HT1080 (cell line): ENCODE results near the gene LMF1. TPM values are rescaled to one million over a fixed set of nuclear protein-coding genes. Genes with fewer than 3 reads are reported as not detected.
"Not testable (repeated sequence)": the region's sequence is repeated elsewhere in the genome, so short reads cannot be mapped to it uniquely, and the experiment has no call there.

ENCODE experiments used
- DNase-seq: peaks from one replicate; pipeline ENCODE4 v3.0.0-alpha.2; 2015; ENCODE audit warnings: low read depth
- total RNA-seq: library from RNA; depleted of rRNA; stranded (reverse); fragments of >200 nt; shearing (Covaris generic); gene quantifications from 2 replicates; pipeline ENCODE4 v1.2.3, GENCODE V29; 2014

LMF1 gene
- total RNA-seq, 1 experiment from 2014 or later = not detected

DNA sequence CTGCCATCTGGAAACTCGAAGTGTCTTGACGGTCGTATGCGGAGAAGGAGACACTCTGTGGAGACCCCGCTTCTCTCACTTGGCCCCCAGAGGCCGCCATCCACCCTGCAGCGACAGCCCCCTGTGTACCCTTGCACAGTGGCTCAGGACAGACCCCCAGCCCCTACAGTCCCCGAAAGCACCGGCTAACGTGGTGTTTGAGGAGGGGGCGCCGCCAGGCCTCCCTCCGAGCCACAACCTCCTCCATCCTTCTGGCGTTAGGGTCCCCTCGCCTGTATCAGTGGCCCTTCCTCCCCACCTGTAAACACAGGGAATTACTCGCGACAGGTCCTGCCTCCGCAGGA, 73.6 kb downstream of the LMF1 start:
- DNase-seq = no peak

DNA sequence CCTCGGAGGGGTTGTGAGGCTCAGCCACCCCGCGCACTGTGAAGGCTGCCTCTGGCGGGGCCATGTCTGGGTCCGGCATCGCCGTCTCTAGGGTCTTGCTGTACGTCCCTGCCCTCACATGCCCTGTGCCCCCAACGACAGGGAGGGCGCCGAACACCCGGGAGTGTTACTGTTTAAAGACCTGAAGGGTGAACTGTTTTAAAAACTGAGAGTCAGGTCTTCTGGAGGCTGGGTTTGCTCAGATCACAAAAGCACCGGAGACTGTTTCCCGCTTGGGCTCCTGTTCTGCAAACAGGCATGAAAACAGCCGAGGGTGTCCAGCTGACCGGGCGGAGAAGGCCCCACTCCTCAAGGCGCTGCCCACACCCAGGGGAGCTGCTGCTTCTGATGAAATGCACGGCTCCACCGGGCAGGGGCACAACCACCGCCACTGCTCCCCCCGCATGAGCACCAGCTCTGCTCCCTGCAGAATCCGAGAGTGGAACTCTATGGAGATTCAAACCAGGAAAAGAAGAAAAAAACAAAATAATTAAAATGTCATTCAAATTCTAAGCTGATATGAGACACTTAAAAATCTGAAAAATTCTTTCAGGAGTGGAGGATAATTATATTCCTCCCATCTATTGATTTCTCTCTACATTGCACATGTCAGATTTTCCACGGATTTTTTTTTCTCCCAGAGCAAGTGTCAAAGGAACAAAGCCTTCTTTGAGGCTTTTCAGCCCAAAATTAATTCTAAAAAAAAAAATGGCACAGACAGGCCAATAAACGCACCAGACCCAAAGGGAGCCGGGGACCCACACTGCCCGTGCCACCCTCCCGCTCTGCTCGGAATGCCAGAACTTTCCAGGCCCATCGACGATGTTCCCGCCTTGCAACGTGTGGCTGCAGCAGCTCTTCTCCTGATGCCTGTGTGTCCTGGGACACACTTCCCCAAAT, 74.3 kb downstream of the LMF1 start:
- DNase-seq = no peak

DNA sequence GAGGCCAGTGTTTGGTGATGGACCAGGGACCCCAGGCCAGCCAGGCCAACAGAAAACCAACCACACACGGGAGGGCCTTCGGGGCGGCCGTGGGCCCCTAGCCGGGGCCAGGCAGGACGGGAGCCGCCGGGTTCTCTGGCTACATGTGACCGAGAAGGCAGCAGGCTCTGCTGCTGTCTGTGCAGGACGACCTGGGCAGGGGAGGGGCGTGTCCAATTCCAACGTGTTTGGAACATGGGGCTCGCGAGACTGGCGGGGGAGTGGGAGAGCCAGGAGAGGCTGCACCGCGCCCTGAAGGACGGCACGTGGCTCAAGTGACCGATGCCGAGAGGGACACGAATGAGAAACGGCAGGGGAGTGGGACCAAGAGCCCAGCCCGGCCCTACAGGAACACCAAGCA, 75.4 kb downstream of the LMF1 start:
- DNase-seq = no peak

DNA sequence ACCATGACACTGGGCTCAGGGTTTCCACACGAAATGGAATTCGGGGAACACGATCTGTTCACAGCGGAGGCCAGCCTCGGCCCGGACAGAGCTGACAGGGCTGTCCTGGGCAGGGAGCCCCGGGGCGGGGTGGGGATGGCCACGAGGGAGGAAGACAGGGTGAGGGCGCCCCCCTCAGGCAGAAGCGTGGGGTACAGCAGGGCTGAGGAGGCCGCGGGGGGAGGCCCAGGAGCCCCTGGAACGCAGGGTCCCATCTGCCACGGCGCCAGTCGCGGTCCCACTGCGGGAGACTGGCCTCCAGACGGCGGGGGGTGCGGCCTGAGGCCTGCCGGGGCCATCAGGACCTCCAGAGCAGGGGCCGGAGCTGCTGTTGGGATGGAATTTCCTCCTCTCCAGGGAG, 75.9 kb downstream of the LMF1 start:
- no peak for DNase-seq

DNA sequence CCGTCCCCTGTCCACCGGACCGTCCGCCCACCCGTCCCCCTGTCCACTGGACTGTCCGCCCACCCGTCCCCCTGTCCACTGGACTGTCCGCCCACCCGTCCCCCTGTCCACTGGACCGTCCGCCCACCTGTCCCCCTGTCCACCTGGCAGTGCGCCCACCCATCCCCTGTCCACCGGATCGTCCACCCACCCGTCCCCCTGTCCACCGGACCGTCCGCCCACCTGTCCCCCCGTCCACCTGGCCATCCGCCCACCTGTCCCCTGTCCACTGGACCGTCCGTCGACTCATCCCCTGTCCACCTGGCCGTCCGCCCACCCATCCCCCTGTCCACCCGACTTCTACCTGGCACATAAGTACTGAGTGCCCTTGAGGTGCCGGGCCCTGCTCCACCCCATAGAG, 76.6 kb downstream of the LMF1 start:
- no peak for DNase-seq

DNA sequence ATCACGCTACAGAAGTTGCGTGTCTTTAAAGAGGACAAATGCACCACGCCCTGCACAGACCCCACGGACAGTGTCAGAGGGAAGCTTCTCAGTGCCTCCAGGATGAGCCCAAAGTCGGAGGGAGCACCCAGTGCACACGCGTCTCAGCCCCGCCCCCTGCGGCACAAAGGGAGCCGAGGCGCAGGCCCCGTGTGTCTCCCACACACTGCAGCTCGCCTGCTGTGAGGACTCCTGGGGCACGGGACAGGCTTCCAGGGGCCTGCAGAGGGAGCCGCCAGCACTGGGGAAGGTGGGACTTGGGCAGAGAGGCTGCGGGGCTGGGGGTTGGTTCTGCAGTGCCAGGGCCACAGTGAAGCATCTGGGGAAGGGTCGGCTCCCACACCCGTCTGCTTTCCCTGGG, 77.4 kb downstream of the LMF1 start:
- no peak for DNase-seq

DNA sequence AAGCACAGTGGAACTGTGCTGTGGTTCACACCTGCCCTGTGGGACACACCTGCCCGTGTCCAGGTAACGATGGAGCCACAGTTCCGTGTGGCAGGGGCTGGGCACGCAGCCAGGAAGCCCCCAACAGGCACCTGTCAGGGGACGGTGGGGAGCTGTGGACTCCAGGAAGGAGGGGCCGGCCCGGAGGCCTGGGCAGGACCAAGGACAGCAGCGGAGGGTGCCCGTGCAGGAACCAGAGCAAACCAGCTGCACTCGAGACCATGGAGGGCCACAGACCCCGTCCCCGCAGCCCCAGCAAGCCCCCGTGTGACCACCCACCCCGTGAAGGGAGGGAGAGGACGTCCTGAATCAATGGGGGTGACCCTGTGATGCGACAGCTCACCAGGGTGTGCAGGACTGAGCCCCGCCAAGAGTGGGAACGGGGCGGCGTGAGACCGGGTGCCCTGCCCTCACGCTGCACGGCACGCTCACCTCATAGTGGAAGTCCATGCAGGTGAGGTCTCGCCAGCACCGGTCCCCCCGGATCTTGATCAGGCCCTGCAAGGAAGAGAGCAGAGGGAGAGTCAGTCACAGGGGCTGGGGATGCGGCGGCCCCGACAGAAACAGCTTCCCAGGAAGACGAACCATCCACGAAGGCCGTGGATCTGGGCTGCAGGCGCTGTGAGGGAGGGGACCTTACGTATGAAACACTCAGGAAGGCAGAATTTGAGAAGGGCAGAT, 78.1 kb downstream of the LMF1 start:
- DNase-seq = no peak

DNA sequence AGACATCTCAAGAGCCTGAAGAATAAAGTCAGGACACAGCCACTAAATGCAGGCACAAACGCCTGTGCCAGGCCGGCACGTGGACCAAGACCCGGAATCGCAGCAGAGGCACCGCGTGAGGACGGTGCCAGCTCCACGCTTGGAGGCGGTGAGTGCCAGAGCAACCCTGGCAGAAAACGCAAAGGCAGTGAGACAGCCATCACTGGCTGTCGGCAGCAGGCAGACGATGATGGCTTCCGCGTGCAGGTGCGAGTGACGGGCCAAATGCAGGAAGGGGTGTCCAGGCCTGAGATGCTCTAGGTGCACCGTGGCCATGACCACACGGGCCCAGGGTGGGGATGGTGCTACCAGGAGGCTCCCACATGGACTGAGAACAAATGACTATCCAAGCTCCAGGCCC, 78.8 kb downstream of the LMF1 start:
- DNase-seq = no peak

DNA sequence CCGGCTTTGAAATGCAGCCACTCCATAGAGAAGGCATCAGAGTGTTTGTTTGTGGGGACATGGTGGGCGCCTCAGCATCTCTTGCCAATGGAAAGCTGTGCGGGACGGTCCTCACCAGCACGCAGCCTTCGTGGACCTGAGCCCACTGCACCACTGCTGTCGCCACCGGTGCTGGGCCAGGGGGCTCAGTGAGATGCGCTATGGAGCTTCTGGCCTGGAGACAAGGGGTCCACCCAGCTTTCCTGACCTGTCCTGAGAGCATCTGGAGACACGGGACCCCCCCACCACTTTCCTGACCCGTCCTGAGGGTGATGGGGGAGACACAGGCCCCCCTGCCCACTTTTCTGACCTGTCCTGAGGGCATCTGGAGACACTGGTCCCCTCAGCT, 79.4 kb downstream of the LMF1 start:
- DNase-seq = no peak

DNA sequence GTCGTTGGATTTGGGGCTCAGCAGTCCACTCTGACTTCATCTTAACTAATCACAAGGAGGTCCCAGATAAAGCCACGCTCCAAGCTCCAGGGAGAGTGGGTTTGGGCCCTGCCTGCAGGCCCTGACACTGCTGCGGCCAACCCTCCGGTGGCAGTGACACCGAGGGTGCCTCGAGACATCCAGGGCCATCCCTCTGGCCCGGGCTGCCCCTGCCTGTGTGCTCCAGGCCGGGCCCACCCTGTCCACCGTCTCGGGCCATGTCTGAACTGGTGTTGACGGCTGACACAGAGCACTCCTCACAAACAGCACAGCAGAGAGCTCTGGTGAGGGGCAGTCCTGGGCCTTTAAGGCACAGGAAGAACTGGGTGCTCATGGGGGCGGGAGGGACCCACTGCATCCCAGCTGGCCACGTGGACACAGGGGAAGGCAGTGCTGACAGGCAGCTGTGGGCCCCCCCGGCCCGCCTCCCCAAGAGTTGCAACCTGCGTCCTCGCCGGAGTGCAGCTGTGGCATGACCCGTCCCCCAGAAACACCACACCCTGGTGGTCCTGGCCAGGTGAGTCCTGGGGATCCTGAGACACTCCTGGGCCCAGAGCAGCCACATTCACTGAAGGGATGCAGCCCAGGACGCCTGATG, 80.0 kb downstream of the LMF1 start:
- no peak for DNase-seq

DNA sequence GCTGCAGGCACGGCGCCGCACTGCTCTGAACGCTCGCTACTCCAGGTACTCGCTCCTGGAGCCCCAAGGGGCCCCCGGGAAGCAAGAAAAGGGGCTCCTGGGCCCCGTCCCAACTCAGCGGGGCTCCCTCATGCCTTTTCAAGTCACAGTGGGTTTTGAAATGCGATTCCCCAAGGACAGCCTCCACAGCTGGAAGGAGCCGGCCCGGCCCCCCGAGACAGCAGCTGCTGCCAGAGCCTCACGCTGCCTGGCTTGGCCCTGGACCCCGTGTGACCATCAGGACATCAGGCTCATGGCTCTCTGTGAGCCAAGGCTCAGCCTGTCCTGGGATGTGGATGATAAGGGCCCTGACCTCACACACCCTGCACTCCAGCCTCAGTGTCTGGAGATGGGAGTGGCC, 80.6 kb downstream of the LMF1 start:
- no peak for DNase-seq

DNA sequence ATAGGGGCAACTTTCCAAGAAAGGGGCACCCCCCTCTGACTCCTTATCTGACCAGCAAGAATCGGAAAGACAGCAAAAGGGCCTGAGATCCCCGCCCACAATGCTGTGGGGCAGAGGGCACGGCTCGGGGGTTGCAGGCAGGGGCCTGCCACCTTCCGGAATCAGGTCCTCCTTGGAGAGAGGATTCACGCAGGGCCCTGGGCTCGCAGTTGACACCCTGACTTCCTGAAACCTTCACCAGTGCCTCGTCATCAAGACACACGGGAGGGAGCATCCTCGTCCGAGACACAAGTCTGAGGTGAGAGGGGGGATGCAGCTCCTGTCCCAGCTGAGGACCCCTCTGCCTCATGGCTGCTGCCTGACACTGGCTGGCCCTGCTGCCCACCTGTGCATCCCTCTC, 81.2 kb downstream of the LMF1 start:
- DNase-seq = no peak

DNA sequence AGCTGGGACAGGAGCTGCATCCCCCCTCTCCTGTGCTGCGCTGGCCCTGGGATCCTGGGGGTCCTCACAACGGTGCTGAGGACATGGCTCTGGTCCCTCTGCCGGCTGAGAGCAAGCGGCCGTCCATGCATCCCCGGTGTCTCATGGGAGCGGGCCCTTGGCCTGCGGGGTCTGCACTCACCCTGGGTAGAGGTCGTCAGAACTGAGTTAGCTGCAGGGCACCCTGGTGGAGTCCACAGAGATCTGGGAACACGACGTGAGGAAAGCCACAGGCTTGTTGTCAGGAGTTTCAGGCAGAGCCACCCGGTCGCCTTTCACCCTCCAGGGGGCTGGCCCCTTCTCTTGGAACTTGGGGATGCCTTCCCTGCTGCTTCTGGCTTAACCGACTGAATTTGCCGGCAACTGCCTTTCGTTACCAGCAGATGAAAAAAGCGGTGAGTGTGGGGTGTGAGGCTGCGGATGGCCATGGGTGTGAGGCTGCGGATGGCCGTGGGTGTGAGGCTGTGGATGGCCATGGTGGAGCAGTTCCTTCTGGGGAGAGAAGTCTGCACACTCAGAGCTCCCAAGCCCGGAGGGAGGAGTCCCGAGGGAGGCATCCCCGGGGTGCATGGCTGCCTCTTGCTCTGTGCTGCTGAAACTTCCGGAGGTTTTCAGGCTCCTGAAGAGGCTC, 81.7 kb downstream of the LMF1 start:
- no peak for DNase-seq

DNA sequence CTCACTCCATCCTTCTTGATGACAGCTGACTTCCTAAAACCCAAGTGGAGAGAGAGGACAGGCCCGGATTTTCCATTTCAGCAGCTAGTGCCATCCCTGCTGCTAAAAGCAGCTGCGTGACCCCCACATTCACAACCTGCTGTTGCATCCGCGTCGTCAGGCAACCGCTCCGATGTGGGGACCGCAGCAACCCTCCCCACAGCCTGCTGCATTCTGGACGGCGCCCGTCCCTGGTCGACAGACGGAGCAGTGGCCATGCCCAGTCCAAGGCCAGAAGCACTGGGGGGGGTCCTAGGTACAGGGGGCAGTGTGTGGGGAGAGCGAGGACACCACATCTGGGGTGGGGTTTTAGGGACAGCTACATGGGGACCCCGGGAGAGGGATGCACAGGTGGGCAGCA, 82.3 kb downstream of the LMF1 start:
- not testable (repeated sequence) for DNase-seq

DNA sequence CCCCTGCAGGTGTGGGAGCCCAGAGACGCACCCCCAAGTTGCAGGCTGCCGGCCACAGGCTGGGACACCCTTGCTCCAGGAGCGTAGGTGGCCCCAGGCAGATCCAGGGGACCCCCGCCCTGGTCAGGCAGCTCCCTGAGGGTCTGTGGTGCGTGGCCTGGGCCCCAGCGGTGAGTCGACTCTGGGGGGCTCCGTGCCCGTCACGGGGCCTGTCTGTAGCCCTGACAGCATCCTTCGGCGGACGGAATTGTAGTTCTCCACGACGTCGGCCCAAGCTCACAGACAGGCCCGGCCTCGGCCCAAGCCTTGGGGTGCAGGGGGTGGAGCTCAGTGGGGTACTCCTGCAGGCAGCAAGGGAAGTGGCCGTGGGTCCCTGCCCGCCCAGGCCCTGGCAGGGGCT, 82.9 kb downstream of the LMF1 start:
- no peak for DNase-seq

DNA sequence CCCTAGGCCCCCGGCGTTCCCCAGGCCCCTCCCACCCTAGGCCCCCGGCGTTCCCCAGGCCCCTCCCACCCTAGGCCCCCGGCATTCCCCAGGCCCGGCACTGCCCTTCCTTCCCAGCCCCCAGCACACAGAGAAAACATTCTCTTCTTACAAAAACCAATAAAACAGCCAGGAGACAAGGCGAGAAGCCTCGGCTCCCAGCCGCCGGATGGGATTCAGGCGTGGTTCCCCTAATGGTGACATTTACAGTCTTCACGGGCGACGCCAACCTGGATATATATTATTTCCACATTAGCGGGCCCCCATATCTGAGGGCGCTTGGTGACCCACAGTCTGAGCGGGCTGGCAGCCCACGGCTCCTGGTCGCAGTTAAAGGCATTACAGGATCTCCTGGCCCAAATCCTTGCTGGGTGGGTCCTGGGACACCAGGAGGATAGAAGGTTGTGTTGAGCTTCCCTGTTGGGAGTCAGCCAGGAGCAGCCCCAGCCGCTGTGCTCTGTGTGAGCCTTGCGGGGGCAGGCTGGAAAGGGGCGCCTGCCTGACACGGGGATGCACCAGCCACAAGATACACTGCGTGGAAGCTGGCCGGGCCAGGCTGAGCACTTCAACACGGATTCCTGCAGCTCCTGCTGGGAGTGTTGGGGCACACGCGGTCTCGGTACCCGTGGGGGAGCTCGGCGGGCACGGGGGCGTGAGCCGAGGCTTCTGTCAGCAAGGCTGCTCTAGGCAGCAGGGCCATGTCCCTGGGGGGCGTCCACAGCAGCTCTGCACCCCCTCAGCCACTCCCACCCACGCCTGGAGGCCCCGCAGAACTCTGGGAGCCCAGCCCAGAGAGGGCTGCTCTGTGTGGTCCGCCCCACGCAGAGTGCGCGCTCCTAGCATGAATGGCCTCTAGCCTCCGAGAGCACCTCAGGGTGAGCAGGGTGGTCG, 83.7 kb downstream of the LMF1 start:
- DNase-seq = no peak

DNA sequence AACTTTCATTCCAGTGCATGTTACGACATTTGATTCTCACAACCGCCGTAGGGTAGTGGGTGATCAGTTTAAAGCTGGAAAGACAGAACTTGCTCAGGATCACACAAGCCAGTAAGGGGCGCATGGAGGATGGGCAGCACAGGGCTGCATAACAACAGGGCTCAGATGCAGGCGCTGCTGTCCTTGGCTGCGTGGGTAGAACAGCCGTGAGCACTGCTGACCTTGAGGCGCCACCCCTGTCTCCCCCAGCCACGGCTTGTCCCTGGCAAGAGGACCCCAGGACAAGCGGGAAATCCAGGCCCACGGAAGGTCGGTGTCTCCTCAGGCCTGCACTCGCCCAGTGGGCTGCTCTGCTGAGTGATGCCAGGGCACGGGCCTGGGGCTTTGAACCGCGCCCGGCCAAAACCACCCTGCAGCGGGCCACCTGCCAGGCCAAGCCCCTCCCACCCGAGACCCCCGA, 84.7 kb downstream of the LMF1 start:
- DNase-seq = no peak

DNA sequence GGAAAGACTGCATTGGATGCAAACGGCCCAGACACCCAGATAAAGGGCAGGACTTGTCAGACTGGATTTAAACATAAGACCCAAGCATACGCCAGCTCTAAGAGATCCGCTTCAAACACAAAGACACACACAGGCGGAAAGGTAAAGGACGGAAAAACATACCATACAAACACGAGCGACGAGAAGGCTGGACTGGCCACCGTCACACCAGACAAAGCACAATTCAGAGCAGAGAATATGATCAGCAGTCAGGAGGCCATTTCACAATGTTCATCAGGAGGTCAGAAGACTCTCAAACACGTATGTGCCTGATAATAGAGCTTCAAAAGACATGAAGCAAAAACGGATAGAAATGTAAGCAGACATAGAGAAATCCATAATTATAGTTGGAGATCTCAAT, 85.4 kb downstream of the LMF1 start:
- DNase-seq = no peak

DNA sequence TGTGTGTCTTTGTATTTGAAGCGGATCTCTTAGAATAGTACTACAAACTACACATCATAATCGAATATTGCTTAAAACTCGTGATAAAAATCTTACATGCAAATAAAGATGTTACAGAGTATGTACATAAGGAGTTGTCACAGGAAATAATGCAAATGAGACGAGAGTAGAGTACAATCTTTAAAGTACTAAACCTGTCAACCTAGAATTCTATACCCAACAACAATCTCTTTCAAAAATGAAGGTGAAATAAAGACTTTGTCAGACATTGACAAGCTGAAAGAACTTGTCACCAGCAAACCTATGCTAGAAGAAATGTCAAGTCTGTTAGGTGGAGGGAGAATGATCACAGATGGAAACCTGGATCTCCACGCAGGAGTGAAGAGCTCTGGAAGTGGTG, 86.6 kb downstream of the LMF1 start:
- no peak for DNase-seq

DNA sequence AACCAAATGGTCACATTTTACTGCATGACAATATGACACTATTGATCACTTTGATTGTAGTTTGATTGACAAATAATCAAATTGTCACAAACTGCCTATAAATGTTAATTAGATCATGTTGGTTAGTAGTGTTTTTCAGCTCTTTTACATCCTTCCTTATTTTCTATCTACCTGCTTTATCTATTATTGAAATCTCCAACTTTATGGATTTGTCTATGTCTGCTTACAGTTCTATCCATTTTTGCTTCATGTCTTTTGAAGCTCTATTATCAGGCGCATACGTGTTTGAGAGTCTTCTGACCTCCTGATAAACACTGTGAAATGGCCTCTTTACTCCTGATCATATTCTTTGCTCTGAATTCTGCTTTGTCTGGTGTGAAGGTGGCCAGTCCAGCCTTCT, 87.0 kb downstream of the LMF1 start:
- DNase-seq = no peak

DNA sequence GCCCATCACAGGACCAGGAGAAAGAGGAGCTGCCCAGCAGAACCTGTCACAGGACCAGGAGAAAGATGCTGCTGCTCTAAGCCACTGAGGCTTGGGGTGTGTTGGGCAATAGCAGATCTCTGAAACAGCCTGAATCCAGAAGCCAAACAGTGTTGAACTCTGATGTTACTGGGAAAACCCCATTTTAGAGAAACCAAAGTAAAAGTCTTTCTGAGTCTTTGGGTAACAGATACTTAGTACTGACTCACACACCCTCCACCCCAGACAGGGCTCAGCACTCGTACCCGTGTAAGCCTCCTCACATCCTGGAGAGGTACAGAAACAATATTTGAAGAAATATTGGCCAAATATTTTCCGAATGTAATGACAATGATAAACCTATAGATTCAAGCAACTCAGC, 87.4 kb downstream of the LMF1 start:
- DNase-seq = no peak
